Measurements from ENCODE around the gene PPP1R3C.

PPP1R3C gene

GRCh38 chr10:91630625-91631024 is 2.2 kb downstream of the PPP1R3C start:
- TF ChIP-seq CTCF (IDR thresholded peaks at IDR 0.05; ENCODE audit: low read depth, low read length): no peak
- in situ Hi-C loops (cut with HindIII; ENCODE audit: low sequenced_read_pairs): no loop called here
- no peak for DNase-seq (ENCODE audit: low read depth, low spot score)
- H3K4me3 ChIP-seq (ENCODE audit: low read depth, low read length): no peak overlapping the region

- in situ Hi-C loops (cut with HindIII; ENCODE audit: low sequenced_read_pairs): no loop called here
- no peak overlapping the region for H3K4me3 ChIP-seq (ENCODE audit: low read depth, low read length)
- no peak for TF ChIP-seq CTCF (IDR thresholded peaks at IDR 0.05; ENCODE audit: low read depth, low read length)
- no peak for DNase-seq (ENCODE audit: low read depth, low spot score)
These were observed 2.9 kb downstream of the PPP1R3C start for GRCh38 chr10:91629715-91630549.

GRCh38 chr10:91628383-91628782 is 4.5 kb downstream of the PPP1R3C start:
- no peak for DNase-seq (ENCODE audit: low read depth, low spot score)
- H3K4me3 ChIP-seq (ENCODE audit: low read depth, low read length): no peak overlapping the region
- TF ChIP-seq CTCF (IDR thresholded peaks at IDR 0.05; ENCODE audit: low read depth, low read length): no peak
- in situ Hi-C loops (cut with HindIII; ENCODE audit: low sequenced_read_pairs): no loop called here

GRCh38 chr10:91627344-91628102 is 5.3 kb downstream of the PPP1R3C start:
- in situ Hi-C loops (cut with HindIII; ENCODE audit: low sequenced_read_pairs): no loop called here
- no peak for TF ChIP-seq CTCF (IDR thresholded peaks at IDR 0.05; ENCODE audit: low read depth, low read length)

GRCh38 chr10:91626936-91627335 is 5.9 kb downstream of the PPP1R3C start:
- H3K4me3 ChIP-seq (ENCODE audit: low read depth, low read length): no peak overlapping the region
- DNase-seq (ENCODE audit: low read depth, low spot score): no peak
- TF ChIP-seq CTCF (IDR thresholded peaks at IDR 0.05; ENCODE audit: low read depth, low read length): no peak
- in situ Hi-C loops (cut with HindIII; ENCODE audit: low sequenced_read_pairs): no loop called here

More at GRCh38 chr10:91627344-91628102, 5.3 kb downstream of the PPP1R3C start:
- no peak overlapping the region for H3K4me3 ChIP-seq (ENCODE audit: low read depth, low read length)
- DNase-seq (ENCODE audit: low read depth, low spot score): no peak

- H3K4me3 ChIP-seq (ENCODE audit: low read depth, low read length): no peak overlapping the region
- no peak for TF ChIP-seq CTCF (IDR thresholded peaks at IDR 0.05; ENCODE audit: low read depth, low read length)
- in situ Hi-C loops (cut with HindIII; ENCODE audit: low sequenced_read_pairs): no loop called here
- DNase-seq (ENCODE audit: low read depth, low spot score): no peak
These were observed 8.2 kb downstream of the PPP1R3C start for GRCh38 chr10:91624633-91625032.

All from astrocyte of the spinal cord (primary cell).